ENCODE results near the gene CTNNA1. TPM values are rescaled to one million over a fixed set of nuclear protein-coding genes. Genes with fewer than 3 reads are reported as not detected.
"Not testable (repeated sequence)": the region's sequence is repeated elsewhere in the genome, so short reads cannot be mapped to it uniquely, and the experiment has no call there.

CTNNA1 gene
- total RNA-seq, 1 donor from 2014 or later: 361 TPM

GRCh38 chr5:138755084-138755748 lies 2.0 kb downstream of the CTNNA1 start:
- DNase-seq: no peak
- no peak for TF ChIP-seq CTCF (IDR thresholded peaks at IDR 0.05)
- intact Hi-C loops (cut with DNase I): no loop called here
- H3K9me3 ChIP-seq: no peaks in the 10 kb centered on the region
- peaks cover 36% of the 10 kb centered on the region for H3K4me1 ChIP-seq
- peak overlapping the region; percentile 88 for H3K4me3 ChIP-seq
- H3K27me3 ChIP-seq (ENCODE audit: low read depth): no peaks in the 10 kb centered on the region
- ATAC-seq: no peak
- H3K27ac ChIP-seq: peak overlapping the region; percentile 99
- peaks cover 21% of the 10 kb centered on the region for H3K36me3 ChIP-seq

GRCh38 chr5:138757061-138757776 lies 4.0 kb downstream of the CTNNA1 start:
- H3K4me1 ChIP-seq: peaks cover 53% of the 10 kb centered on the region

GRCh38 chr5:138760448-138761110 lies 7.4 kb downstream of the CTNNA1 start:
- peak in 1 of 2 donors; percentile 28 for ATAC-seq
- TF ChIP-seq CTCF (IDR thresholded peaks at IDR 0.05): no peak
- intact Hi-C loops (cut with DNase I): no loop called here
- no peak overlapping the region for H3K4me3 ChIP-seq
- DNase-seq: no peak
- no peaks in the 10 kb centered on the region for H3K27me3 ChIP-seq (ENCODE audit: low read depth)
- peaks cover 58% of the 10 kb centered on the region for H3K4me1 ChIP-seq
- H3K27ac ChIP-seq: no peak overlapping the region
- peaks cover 21% of the 10 kb centered on the region for H3K36me3 ChIP-seq
- no peaks in the 10 kb centered on the region for H3K9me3 ChIP-seq

More at GRCh38 chr5:138757061-138757776, 4.0 kb downstream of the CTNNA1 start:
- intact Hi-C loops (cut with DNase I): no loop called here
- H3K9me3 ChIP-seq: no peaks in the 10 kb centered on the region
- H3K36me3 ChIP-seq: peaks cover 27% of the 10 kb centered on the region
- no peak overlapping the region for H3K4me3 ChIP-seq
- H3K27me3 ChIP-seq (ENCODE audit: low read depth): no peaks in the 10 kb centered on the region
- no peak for DNase-seq
- H3K27ac ChIP-seq: no peak overlapping the region
- no peak for ATAC-seq
- no peak for TF ChIP-seq CTCF (IDR thresholded peaks at IDR 0.05)

GRCh38 chr5:138761115-138761514 lies 7.9 kb downstream of the CTNNA1 start:
- Histone ChIP-seq H3K4me1 (peaks cover 57% of the 10 kb centered on the region), H3K36me3 (peaks cover 21% of the 10 kb centered on the region)
- H3K4me3 ChIP-seq; H3K27me3 ChIP-seq (ENCODE audit: low read depth); intact Hi-C loops (cut with DNase I); ATAC-seq; H3K9me3 ChIP-seq; H3K27ac ChIP-seq; DNase-seq: not testable (repeated sequence)

- H3K9me3 ChIP-seq; intact Hi-C loops (cut with DNase I); H3K27me3 ChIP-seq (ENCODE audit: low read depth); H3K27ac ChIP-seq; DNase-seq; ATAC-seq; H3K4me3 ChIP-seq: not testable (repeated sequence)
- H3K36me3 ChIP-seq: peaks cover 21% of the 10 kb centered on the region
- H3K4me1 ChIP-seq: peaks cover 57% of the 10 kb centered on the region
Observed at GRCh38 chr5:138761670-138762069, 8.4 kb downstream of the CTNNA1 start.

- TF ChIP-seq CTCF (IDR thresholded peaks at IDR 0.05): no peak
- Histone ChIP-seq H3K4me3 (no peak overlapping the region), H3K27ac (no peak overlapping the region), H3K27me3 (ENCODE audit: low read depth) (no peaks in the 10 kb centered on the region), H3K4me1 (peaks cover 55% of the 10 kb centered on the region), H3K9me3 (no peaks in the 10 kb centered on the region), H3K36me3 (peaks cover 21% of the 10 kb centered on the region)
- intact Hi-C loops (cut with DNase I): no loop called here
- DNase-seq (no peak), ATAC-seq (peak in 1 of 2 donors; percentile 35)
Observed at GRCh38 chr5:138762110-138762509, 8.9 kb downstream of the CTNNA1 start.
